ENCODE data around the gene PLA2G4D.
"Not testable (repeated sequence)": the region's sequence is repeated elsewhere in the genome, so short reads cannot be mapped to it uniquely, and the experiment has no call there.

PLA2G4D gene

DNA sequence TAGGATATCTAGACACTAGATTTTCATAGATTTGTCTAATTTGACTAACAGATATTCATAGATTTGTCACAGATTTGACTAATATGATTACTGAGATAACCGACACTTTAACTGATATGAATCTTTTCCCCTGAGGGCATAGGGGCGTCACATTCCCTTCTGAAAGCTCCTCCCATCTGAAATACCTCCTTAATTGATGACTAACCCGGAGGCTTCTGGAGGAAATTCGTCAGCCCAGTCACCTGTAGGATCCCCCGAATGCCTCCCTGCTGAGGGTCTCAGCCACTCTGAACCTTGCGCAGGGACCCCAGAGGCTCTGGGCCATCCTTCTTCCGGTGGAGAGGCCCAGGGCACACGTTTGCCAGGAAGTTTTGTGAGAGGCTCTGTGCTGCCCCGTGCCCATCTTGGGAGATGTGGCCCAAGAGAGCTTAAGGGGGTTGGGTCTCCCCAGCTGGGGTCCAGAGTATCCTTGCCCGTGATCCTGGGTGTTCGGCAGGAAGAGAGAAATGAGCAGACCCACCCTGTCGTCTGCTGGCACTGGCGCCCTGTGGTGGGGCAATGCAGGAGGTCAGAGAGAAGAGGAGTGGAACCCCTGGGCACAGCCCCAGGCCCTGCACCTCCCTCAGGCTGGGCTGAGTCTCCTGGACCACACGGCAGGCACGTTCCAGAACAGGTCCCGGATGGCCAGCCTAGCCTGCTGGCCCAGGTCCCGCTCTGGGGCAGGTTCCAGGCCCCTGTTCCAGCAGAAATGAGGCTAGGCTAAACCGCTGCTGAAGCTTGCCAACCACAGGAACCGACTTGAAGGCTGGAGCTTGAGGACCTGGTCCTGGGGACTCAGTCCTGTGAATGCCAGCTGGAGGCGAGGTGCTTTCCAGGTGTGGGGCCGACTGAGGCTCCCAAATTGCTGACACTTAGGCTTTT is 1.7 kb downstream of the PLA2G4D start:
- in situ Hi-C loops (cut with MboI; ENCODE audit: low sequenced_read_pairs): no loop called here

DNA sequence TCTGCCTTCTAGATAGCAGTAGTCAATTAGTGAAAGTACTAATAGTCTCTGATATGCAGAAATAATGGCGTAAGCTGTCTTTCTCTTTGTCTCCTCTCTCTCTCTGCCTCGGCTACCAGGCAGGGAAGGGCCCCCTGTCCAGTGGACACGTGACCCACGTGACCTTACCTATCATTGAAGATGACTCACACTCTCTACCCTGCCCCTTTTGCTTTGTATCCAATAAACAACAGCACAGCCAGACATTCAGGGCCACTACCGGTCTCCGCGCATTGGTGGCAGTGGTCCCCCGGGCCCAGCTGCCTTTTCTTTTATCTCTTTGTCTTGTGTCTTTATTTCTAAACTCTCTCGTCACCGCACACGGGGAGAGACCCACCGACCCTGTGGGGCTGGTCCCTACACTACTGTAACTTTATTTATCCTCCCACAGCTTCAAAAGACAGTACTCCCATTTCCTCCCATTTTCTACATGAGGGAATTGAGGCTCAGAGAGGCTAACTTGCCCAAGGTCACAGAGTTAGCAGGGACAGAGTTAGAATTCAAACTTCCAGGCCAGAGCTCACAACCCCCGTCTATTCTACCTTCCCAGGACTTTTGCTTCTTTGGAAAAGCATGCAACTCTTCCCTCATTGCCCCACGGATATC is 2.5 kb downstream of the PLA2G4D start:
- in situ Hi-C loops (cut with MboI; ENCODE audit: low sequenced_read_pairs): not testable (repeated sequence)

DNA sequence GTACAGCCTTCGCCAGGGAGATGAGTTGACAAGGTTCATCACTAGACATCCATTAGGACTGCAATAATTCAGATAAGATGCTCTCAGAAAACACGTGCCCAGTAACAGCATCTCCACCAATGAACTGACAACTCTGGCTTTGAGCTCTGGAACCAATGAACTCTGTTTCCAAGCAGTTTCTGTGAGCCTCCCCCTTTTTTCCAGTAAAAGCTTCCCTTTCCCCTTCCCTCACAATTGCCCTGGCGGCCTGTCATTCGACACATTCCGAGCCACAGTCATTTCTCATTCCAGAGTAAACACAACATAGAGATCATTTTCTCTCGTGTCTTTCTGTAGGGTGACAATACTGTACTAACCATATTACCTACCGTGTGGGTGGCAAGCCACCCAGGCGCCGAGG is 3.6 kb downstream of the PLA2G4D start:
- in situ Hi-C loops (cut with MboI; ENCODE audit: low sequenced_read_pairs): no loop called here

DNA sequence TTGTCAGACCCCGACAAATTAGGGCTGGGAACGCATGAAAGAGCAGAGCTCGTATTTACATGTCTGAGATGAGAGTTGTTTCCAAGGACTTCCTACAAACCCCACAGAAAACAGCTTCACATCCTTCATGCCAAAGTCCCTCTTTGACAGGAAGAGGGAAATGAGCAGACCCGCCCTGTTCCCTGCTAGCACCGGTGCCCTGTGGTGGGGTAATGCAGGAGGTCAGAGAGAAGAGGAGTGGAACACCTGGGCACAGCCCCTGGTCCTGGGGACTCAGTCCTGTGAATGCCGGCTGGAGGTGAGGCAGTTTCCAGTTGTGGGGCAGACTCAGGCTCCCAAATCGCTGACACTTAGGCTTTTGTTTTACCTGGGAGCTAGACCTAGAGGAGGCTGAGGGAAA is 4.0 kb downstream of the PLA2G4D start:
- in situ Hi-C loops (cut with MboI; ENCODE audit: low sequenced_read_pairs): no loop called here

DNA sequence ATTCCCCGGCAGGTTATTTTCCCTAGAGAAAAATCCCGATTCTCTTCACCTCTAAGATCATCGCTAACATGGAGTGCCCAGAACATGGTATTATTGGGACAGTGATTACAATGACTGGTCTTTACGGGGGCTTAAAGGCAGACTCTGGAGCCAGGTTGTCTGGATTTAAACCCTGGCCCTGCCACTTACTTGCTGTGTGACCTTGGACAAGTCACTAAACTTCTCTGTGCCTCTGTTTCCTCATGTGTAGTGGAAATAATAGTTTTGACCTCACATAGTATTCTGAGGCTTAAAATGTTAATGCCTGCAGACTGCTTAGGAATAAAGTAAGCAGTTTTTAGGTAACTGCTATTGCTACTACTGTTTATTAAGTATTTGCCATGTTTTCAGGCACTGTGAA is 4.4 kb downstream of the PLA2G4D start:
- in situ Hi-C loops (cut with MboI; ENCODE audit: low sequenced_read_pairs): no loop called here

DNA sequence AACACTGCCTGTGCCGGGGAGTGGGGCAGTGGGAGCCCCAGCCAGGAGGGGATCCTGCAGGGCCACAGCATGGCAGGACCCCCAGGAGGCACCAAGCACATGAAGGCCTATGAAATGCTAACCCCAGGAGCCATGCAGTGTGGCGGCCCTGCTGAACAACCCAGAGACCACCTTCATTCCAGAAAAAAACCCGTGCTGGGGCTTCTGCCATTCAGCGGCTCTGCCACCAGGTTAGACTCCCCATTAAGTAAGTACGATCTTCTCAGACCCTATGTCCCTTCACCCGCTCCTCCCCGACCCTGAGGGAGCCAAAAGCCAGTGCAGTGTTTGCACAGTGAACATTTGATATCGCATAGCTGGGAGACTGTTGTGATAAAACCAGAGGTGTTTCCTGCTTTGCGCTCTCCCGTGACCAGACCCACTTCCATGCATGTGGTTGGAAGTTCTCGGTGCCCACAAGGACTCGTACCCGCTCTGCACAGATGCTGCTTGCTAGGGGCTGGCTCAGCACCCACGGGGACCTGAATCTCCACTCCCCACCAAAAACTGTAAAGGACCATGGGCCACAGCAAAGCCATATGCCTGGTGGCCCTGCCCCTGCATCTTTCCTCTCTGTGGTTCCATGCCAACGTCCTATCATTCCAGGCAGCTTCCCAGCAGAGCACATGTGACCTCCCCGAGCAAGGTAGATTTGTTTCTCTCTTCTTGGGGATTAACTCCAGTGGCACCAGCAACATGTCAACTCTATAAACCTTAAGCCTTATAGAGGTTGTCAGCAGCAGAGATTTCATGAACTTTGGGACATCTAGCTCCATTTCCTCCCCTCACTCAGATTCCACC is 5.3 kb downstream of the PLA2G4D start:
- in situ Hi-C loops (cut with MboI; ENCODE audit: low sequenced_read_pairs): no loop called here

DNA sequence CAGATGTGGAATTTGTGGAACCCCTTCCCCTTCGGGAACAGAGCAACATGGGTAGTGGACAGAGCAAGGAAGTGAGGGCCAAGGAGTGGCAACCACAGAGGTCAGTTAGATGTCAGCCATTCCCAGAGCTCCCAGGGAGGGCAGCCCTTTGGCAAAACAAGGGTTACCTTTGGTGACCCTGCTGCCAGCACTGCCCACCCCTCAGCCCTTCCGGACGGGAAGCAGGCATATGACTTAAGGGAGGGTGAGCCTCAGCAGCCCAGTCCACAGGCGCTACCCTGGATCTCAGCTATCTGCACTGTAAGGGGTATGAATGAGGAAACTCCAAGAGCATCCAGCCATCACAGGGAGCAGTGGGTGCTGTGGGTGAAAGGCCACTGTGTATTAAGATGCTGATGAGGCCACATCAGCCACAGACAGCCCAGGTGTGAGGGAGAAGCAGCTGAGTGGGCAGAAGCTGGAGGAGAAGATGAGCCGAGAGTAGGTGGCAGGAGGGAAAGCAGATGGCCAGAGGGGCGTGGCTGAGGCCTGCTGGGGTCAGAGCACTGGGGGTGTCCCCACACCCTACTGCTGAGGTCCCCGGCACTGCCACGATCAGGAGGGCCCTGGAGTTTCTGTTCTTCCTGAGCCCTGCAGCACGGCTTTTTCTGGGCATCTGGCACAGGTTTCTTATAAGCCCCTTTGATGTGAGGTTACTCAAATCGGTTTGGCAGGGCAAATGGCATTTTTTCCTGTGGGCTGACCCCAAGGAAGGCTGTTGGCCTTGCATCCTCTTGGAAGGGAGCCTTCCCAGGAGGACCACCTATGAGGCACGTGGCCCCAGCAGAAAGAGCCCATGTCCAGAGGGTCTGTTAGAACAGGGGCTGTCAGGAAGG is 6.2 kb downstream of the PLA2G4D start:
- in situ Hi-C loops (cut with MboI; ENCODE audit: low sequenced_read_pairs): no loop called here

DNA sequence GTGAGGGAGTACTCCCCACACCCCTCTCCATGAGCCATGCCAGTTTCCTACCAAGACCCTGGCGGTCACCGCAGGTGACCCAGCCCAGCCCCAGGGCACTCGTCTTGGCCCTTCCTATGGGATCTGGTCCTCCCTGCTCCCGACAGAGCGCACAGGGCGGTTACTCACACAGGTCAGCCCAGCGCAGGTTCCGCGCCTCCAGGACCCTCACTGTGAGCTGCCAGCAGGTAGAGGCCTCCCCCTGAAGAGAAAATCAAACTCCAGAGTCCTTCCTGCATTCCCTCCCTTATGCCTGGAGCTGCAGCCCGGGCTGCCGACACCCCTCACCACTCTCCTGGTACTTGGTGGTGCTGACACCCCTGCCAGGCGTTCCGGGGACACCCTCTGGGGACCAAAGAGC is 6.9 kb downstream of the PLA2G4D start:
- in situ Hi-C loops (cut with MboI; ENCODE audit: low sequenced_read_pairs): no loop called here

DNA sequence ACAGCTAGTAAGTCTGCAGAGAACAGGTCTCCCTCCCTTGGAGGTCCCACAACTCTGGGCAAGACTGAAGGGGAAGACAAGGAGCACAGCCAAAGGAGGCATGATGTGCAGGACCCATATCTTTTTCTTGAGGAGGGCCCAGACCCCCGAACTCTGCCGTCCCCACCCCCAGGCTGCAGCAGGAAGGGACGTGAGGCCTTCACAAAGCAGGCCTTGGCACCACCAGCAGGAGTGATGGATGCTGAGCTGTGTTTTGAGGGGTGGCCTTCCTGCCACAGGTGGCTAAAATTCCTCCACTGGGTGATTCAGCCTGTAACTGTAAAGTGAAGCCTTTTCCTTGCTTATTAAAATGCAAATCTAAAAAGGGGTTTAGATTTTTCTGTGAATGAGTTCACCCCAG is 8.6 kb downstream of the PLA2G4D start:
- in situ Hi-C loops (cut with MboI; ENCODE audit: low sequenced_read_pairs): no loop called here

DNA sequence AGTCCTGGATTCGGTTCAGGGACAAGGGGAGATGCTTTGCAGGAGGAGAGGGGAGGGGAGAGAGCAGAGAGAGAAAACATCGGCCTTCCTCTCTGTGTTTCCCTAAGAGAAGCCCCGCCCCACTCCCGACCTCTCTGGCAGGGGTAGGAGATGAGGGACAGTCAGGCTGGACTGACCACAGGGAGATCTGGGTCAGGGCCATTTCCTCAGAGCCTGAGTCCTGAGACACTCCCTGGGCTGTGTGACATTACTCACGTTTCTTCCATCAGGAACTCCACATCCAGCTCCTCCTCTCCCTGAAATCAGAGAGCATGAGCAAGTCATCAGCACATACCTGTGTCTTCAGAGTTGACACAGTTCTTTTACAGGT is 9.1 kb downstream of the PLA2G4D start:
- in situ Hi-C loops (cut with MboI; ENCODE audit: low sequenced_read_pairs): no loop called here

DNA sequence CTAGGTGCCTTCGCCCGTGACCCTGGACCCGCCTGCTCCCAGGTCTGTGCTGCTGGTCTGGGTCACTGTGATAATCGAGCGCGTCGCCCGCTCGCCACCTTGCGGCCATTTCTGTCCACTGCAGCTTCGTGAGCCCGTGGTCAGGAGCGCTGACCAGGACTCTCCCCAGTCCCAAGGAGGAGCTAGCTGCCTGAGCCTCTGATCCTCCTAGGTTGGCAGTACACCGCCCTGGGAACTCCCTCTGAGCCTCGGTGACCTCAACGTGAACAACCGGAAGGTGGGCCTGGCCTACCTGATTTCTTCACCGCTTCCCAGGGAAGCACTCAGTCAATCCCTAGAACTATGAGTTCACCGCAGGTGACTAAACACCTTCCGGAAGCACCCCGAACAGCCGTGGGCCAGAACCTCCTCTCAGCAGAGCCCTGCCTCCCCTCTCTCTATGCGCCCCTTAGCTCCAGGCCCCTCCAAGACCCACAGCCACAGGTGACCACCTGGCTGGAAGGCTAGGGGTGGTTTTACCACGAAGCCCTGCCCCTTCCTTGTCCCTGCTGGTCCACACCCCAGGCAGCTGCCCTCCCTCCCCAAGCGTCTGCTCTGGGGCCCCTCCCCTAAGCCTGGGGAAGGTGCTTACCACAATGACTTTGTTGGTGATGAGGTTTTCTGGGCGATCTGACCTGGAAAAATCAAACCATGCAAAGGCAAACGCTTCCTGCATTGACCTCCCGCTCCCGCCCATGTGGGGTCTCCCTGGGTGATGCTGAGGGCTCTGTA is 9.7 kb downstream of the PLA2G4D start:
- in situ Hi-C loops (cut with MboI; ENCODE audit: low sequenced_read_pairs): no loop called here

DNA sequence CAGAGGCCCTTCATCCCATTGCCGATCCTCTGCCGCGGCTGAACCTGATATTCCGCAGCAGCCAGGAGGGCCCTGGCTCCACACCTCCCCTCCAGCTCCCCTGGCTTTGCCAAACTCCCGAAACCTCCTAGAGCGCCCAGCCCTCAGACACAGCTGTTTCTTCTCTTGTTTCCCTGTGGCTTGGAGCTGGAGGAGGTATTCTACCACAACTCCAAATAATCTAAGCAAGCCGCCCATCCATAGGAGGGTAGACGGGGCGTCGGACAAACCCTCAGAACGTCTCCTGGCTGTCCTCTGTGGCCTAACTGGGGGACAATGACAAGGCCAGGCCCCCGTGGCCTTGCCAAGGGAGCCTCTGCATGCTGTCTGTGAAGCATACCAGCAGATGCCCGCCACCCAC is 10.4 kb downstream of the PLA2G4D start:
- in situ Hi-C loops (cut with MboI; ENCODE audit: low sequenced_read_pairs): no loop called here

DNA sequence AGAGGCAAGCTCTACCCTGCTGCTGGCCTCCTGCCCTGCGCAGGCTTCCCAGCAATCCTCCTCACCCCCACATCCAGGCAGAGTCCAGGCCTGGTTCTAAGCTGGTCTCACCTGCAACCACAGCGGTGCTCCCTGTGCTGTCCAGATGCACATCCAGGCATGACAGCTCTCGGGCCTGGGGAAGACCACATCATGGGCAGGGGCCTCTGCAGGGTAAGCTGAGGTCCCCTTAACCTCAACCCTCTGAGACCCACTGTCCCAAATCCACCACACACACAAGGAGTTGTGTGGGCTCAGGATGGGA is 10.8 kb downstream of the PLA2G4D start:
- in situ Hi-C loops (cut with MboI; ENCODE audit: low sequenced_read_pairs): no loop called here

DNA sequence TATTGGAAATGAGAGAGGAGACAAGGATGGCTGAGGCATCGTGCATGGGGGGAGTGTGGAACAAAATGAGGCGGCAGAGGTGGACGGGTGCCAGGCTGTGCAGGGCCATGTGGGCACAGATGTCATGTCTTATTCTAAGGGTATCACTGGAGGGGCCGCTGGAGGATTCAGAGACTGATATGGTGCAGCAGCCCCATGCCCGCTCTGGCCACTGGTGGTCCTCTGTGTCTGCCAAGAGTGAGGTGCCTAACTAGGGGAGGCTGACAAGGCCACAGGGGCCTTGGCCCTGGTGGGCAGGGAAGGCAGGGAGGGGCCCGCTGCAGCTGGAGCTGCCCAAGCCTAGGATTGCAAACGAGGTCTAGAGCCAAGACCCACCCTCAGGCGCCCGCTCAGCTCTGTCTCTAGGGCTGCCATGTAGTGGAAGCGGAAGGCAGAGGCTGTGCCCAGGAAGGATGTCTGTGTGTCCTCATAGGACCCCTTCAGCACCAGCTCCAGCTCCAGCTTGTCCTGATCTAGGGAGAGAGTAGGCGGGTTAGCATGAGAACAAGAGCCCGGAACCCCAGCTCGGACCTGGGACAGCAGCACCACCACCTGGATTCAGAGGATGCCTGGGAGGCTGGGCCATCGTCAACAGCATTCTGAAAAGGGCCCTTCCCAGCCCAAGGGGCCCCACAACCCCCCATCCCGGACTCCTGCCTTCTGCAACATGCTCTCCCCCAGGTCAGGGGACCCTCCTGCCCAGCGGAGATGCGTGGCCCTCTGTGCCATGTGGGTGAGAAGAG is 11.3 kb downstream of the PLA2G4D start:
- in situ Hi-C loops (cut with MboI; ENCODE audit: low sequenced_read_pairs): no loop called here

DNA sequence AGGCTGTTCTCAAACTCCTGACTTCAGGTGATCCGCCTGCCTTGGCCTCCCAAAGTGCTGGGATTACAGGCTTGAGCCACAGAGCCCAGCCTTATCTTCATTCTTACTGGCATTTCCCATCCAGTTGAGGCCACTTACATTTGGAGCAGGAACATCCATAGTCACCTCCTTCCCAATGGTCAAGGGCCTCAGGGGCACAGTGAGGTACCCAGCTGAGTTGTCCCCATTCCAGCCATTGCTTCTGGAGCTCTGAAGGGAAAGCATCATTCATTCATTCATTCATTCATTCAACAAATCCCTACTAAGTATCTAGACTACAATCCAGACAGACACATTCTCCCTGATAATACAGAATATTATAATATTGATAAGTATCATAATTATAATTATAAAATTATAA is 12.2 kb downstream of the PLA2G4D start:
- in situ Hi-C loops (cut with MboI; ENCODE audit: low sequenced_read_pairs): no loop called here

DNA sequence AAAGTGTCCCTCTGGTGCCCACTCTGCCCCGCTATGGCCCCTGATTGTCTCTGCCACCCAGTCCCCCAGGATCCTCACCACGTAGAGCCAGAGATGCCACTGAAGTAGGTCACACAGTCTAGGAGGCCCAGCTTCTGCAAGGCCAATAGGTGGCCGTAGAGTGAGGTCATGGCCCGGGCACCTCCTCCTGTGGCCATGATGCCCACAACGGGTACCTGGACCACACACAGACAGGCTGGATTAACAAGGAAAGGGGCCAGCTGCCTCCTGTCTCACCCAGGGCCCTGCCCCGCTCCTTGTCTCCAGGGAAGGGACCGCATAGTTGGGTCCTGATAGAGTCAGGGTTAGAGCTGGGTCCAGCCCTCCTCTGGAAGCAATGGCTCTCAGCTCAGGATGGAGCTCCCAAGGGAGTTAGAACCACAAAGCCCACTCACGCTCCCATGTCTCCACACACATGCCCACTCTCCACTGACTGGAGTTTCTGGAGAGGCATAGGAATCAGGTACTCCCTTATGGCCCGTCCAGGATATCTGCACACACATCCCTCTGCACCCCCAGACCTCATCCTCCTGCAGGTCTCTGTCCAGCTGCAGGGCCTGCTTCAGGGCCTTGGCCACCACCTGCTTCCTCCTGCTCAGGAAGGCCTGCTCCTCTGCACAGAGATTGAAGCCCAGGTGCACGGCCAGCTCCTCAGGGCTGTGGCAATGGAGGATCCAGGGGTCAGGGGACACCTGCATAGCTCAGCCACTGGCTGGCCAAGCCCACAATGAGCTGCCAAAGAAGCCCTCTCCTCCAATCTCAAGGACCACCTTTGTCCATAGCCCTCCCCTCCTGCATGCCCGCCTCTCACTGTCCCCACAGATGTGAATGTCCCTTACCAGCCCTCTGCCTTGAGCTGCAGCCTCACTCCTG is 13.2 kb downstream of the PLA2G4D start:
- in situ Hi-C loops (cut with MboI; ENCODE audit: low sequenced_read_pairs): no loop called here

DNA sequence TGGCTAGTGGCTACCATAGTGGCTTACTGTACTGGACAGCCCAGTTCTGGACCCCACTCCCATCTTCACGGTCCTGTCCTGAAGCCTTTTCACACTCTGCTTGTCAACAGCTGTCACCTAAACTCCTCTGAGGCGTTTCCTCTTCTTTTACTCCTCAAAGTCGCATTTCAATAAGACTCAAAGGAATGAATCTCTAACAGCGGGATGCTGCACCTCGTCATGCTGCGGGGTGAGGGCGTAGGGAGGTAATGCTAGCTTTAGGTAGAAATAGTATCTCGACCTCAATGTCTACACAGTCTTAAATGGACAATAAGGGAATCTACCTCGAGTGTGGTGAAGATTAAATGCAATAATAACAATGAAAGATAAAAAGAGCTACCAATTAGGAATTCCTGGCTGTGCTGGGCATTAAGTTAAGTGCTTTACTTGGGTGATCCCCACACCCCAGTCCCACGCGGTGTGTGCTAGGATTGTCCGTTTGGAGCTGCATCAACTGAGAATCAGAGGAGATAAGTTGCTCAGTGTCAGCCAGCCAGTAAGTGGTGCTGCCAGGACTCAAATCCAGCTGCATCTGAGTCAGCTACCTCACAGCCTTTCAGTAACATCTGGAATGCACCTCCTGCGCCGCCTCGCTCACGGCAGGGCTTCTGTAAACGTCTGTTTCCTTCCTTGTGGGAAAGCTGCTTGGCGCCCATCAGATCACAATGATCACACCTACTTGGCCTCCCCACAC is 14.0 kb downstream of the PLA2G4D start:
- in situ Hi-C loops (cut with MboI; ENCODE audit: low sequenced_read_pairs): no loop called here

Measured in HL-60/S4 treated with retinoic acid at 250 ng/mL for 4 days and 3 days (cell line).